COR-L47 (cell line): ENCODE data around the gene TNFAIP1.
A peak's percentile ranks its signal among the peaks of the same experiment; 100 is the strongest.
"Not testable (repeated sequence)": the region's sequence is repeated elsewhere in the genome, so short reads cannot be mapped to it uniquely, and the experiment has no call there.

Experiments
- DNase-seq: peaks from one replicate; lab custom pipeline; 2025; lab: John Stamatoyannopoulos, UW

The TNFAIP1 gene

GRCh38 chr17:28335201-28335958 is at the start of gene TNFAIP1, which contains the start of gene IFT20:
Gene TNFAIP1, plus strand, starts transcription at chr17:28335761. Its CDS starts 3,761 bp downstream, at chr17:28339522.
Gene IFT20, minus strand, starts transcription at chr17:28335472. Its CDS starts 3,487 bp downstream, at chr17:28331985.
- peak; percentile 99 for DNase-seq

- no peak for DNase-seq
Measured at GRCh38 chr17:28285965-28286364, 49.6 kb upstream of the TNFAIP1 start.

GRCh38 chr17:28290703-28291102 is 44.9 kb upstream of the TNFAIP1 start:
- DNase-seq, result no peak

- no peak for DNase-seq
Measured at GRCh38 chr17:28291780-28292330, 43.7 kb upstream of the TNFAIP1 start.

- not testable (repeated sequence) for DNase-seq
Measured at GRCh38 chr17:28292878-28293277, 42.7 kb upstream of the TNFAIP1 start.

- DNase-seq, result no peak
Measured at GRCh38 chr17:28293994-28294393, 41.6 kb upstream of the TNFAIP1 start.

GRCh38 chr17:28295677-28296578 is 39.6 kb upstream of the TNFAIP1 start:
- DNase-seq, result no peak

GRCh38 chr17:28298449-28298848 is 37.1 kb upstream of the TNFAIP1 start:
- DNase-seq, result no peak

GRCh38 chr17:28306954-28307401 is 28.6 kb upstream of the TNFAIP1 start:
- no peak for DNase-seq

- no peak for DNase-seq
Measured at GRCh38 chr17:28313841-28314240, 21.7 kb upstream of the TNFAIP1 start.

GRCh38 chr17:28315846-28316705 is 19.5 kb upstream of the TNFAIP1 start:
- no peak for DNase-seq

GRCh38 chr17:28317099-28317965 is 18.2 kb upstream of the TNFAIP1 start:
- DNase-seq, result no peak

GRCh38 chr17:28317966-28318758 is 17.4 kb upstream of the TNFAIP1 start:
- DNase-seq, result no peak

- peak; percentile 98 for DNase-seq
Measured at GRCh38 chr17:28318759-28319597, 16.6 kb upstream of the TNFAIP1 start, which contains the start of gene TMEM97. Gene TMEM97, plus strand, starts transcription at chr17:28319200. Its CDS starts 40 bp downstream, at chr17:28319240.

- peak; percentile 39 for DNase-seq
Measured at GRCh38 chr17:28319598-28319935, 16.0 kb upstream of the TNFAIP1 start.

GRCh38 chr17:28320215-28321061 is 15.1 kb upstream of the TNFAIP1 start:
- no peak for DNase-seq

GRCh38 chr17:28324267-28324745 is 11.3 kb upstream of the TNFAIP1 start:
- no peak for DNase-seq

- DNase-seq, result no peak
Measured at GRCh38 chr17:28324781-28325180, 10.8 kb upstream of the TNFAIP1 start.
